NK-92 (cell line): Measurements from ENCODE around the gene REM2.
A peak's percentile ranks its signal among the peaks of the same experiment; 100 is the strongest.
"Not testable (repeated sequence)": the region's sequence is repeated elsewhere in the genome, so short reads cannot be mapped to it uniquely, and the experiment has no call there.

Experiments
- DNase-seq: peaks from one replicate; lab custom pipeline; 2025; ENCODE audit not compliant: unreplicated experiment; lab: John Stamatoyannopoulos, UW

REM2 gene

GRCh38 chr14:22848351-22849164 is 34.5 kb upstream of the REM2 start:
- DNase-seq: no peak

- DNase-seq: no peak
These were observed 33.7 kb upstream of the REM2 start for GRCh38 chr14:22849212-22849819.

GRCh38 chr14:22850944-22851764 is 31.9 kb upstream of the REM2 start:
- DNase-seq: no peak

- not testable (repeated sequence) for DNase-seq
These were observed 30.8 kb upstream of the REM2 start for GRCh38 chr14:22852178-22852577.

GRCh38 chr14:22852599-22852939 is 30.5 kb upstream of the REM2 start:
- no peak for DNase-seq

GRCh38 chr14:22852940-22853767 is 29.9 kb upstream of the REM2 start:
- DNase-seq: peak; percentile 34

GRCh38 chr14:22854296-22854695 is 28.7 kb upstream of the REM2 start:
- DNase-seq: not testable (repeated sequence)

GRCh38 chr14:22854963-22855724 is 27.9 kb upstream of the REM2 start:
- no peak for DNase-seq

- DNase-seq: no peak
These were observed 26.6 kb upstream of the REM2 start for GRCh38 chr14:22856428-22856827.

- DNase-seq: not testable (repeated sequence)
These were observed 22.6 kb upstream of the REM2 start for GRCh38 chr14:22860377-22860776.

GRCh38 chr14:22861651-22862050 is 21.4 kb upstream of the REM2 start:
- no peak for DNase-seq

- no peak for DNase-seq
These were observed 18.0 kb upstream of the REM2 start for GRCh38 chr14:22864979-22865378.

- DNase-seq: no peak
These were observed 17.3 kb upstream of the REM2 start for GRCh38 chr14:22865424-22866405.

GRCh38 chr14:22866874-22867273 is 16.1 kb upstream of the REM2 start:
- no peak for DNase-seq

- DNase-seq: no peak
These were observed 12.2 kb upstream of the REM2 start for GRCh38 chr14:22870811-22871223.

GRCh38 chr14:22871224-22872032 is 11.6 kb upstream of the REM2 start, which contains the start of gene LRP10:
TSS of gene LRP10 (plus strand) at chr14:22871740. CDS start at chr14:22872304, 564 bp downstream.
- DNase-seq: no peak

- no peak for DNase-seq
These were observed 10.8 kb upstream of the REM2 start for GRCh38 chr14:22872033-22872832.
